ENCODE measurements around the gene GRAMD1A.
"Not testable (repeated sequence)": the region's sequence is repeated elsewhere in the genome, so short reads cannot be mapped to it uniquely, and the experiment has no call there.

The GRAMD1A gene

GRCh38 chr19:34990578-34991192 lies 9.4 kb upstream of the GRAMD1A start:
- H3K36me3 ChIP-seq = no peaks in the 10 kb centered on the region
- H3K4me3 ChIP-seq (ENCODE audit: low read depth in 1 of 2, low read length in 1 of 2) = no peak overlapping the region
- H3K9me3 ChIP-seq = no peaks in the 10 kb centered on the region
- peaks cover 16 to 27% of the 10 kb centered on the region in 2 experiments for H3K4me1 ChIP-seq (ENCODE audit: control insufficient read depth in 1 of 2, insufficient read depth in 1 of 2, low read depth in 1 of 2, low read length in 1 of 2)
- no peak overlapping the region for H3K27ac ChIP-seq
- H3K27me3 ChIP-seq = no peaks in the 10 kb centered on the region
- TF ChIP-seq, protein P1, sequence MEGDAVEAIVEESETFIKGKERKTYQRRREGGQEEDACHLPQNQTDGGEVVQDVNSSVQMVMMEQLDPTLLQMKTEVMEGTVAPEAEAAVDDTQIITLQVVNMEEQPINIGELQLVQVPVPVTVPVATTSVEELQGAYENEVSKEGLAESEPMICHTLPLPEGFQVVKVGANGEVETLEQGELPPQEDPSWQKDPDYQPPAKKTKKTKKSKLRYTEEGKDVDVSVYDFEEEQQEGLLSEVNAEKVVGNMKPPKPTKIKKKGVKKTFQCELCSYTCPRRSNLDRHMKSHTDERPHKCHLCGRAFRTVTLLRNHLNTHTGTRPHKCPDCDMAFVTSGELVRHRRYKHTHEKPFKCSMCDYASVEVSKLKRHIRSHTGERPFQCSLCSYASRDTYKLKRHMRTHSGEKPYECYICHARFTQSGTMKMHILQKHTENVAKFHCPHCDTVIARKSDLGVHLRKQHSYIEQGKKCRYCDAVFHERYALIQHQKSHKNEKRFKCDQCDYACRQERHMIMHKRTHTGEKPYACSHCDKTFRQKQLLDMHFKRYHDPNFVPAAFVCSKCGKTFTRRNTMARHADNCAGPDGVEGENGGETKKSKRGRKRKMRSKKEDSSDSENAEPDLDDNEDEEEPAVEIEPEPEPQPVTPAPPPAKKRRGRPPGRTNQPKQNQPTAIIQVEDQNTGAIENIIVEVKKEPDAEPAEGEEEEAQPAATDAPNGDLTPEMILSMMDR (IDR thresholded peaks at IDR 0.05) = no peak

GRCh38 chr19:34991542-34992333 lies 8.4 kb upstream of the GRAMD1A start:
- H3K4me3 ChIP-seq (ENCODE audit: low read depth in 1 of 2, low read length in 1 of 2) = no peak overlapping the region
- no peaks in the 10 kb centered on the region for H3K9me3 ChIP-seq
- peaks cover 16 to 32% of the 10 kb centered on the region in 2 experiments for H3K4me1 ChIP-seq (ENCODE audit: control insufficient read depth in 1 of 2, insufficient read depth in 1 of 2, low read depth in 1 of 2, low read length in 1 of 2)
- no peaks in the 10 kb centered on the region for H3K27me3 ChIP-seq
- no peak overlapping the region for H3K27ac ChIP-seq
- TF ChIP-seq, protein P1 (IDR thresholded peaks at IDR 0.05) = no peak
- no peaks in the 10 kb centered on the region for H3K36me3 ChIP-seq

DNA sequence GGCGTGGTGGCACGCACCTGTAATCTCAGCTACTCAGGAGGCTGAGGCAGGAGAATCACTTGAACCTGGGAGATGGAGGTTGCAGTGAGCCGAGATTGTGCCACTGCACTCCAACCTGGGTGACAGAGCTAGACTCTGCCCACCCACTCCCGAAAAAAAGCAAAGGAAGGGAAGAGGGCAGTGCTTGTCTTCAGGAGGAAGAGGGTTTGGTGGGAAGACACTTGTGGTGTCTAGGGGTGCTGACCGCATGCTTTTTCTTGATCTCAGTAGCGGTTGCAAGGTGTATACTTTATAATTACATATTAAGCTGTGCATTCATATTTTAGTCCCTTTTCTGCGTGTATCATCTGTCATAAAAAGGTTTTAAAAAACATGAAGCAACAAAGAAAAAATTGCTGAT lies 7.5 kb upstream of the GRAMD1A start:
- not testable (repeated sequence) for H3K9me3 ChIP-seq; H3K4me3 ChIP-seq (ENCODE audit: low read depth in 1 of 2, low read length in 1 of 2); H3K27me3 ChIP-seq; H3K27ac ChIP-seq; H3K36me3 ChIP-seq
- H3K4me1 ChIP-seq (ENCODE audit: control insufficient read depth in 1 of 2, insufficient read depth in 1 of 2, low read depth in 1 of 2, low read length in 1 of 2) = peaks cover 25 to 40% of the 10 kb centered on the region in 2 experiments

DNA sequence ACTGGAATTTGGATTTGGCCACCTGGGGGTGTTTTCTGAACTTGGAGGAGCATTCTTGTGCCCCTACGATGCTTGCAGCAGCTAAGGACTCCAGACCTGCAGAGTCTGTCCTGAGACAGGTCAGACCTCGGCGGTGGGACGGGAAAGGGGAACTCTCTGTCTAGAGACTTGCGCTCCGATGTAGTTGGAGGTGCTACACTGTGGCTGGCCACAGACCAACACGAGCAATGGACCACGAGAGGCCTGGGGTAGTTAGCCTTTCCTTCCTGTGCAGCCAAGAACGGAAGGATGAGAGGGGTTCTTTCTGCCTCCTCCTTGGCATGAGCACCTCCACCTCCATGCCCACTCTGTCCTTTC lies 5.9 kb upstream of the GRAMD1A start:
- Histone ChIP-seq H3K4me1 (ENCODE audit: control insufficient read depth in 1 of 2, insufficient read depth in 1 of 2, low read depth in 1 of 2, low read length in 1 of 2) (peaks cover 41 to 57% of the 10 kb centered on the region in 2 experiments), H3K27me3 (no peaks in the 10 kb centered on the region), H3K36me3 (no peaks in the 10 kb centered on the region), H3K9me3 (no peaks in the 10 kb centered on the region), H3K27ac (peak overlapping the region; percentile 35), H3K4me3 (ENCODE audit: low read depth in 1 of 2, low read length in 1 of 2) (no peak overlapping the region)
- TF ChIP-seq, protein P1 (IDR thresholded peaks at IDR 0.05) = no peak

DNA sequence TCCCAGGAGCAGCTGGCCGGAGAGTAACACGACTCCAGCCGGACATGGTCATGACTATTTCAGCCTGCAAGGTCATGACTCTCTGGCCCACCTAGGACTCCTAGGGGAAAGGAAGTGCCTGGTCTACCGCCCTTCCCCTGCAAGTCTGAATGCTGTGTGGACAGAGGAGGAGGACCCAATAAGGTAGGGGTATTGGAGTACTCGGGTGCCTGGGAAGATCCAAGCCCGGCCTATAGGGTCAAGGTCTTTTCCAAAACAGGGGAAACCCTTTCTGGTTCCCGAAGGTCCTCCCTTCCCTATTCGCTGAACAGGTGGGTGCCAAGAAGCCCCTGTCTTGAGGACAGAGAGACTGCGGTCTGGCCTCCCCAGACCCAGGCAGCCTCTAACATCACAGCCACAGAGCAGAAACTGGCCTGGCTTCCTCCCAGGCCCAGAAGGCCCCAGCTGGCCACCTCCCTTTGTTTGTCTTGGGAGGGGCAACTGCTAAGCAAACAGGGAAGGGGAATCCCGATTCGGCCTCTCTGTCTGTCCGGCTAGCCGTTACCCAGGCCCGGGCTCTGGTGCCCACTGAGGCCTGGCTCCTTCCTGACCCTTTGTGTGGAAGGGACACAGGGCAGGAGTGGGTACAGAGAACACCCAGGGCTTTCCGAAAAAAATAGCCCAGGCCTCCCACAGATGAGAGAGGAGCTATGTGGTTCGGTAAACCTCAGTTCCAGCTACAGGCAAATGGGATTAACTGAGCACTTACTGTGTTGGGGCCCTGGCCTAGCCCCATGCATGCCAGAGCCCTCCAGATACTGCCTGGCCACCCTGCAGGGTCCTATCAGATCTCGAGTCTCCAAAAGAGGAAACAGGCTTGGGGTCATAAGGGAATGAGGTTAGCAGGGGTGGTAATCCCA lies 5.2 kb upstream of the GRAMD1A start:
- TF ChIP-seq, protein P1 (IDR thresholded peaks at IDR 0.05) = no peak
- Histone ChIP-seq H3K9me3 (no peaks in the 10 kb centered on the region), H3K27ac (peak overlapping the region; percentile 35), H3K4me1 (ENCODE audit: control insufficient read depth in 1 of 2, insufficient read depth in 1 of 2, low read depth in 1 of 2, low read length in 1 of 2) (peaks cover 47 to 61% of the 10 kb centered on the region in 2 experiments), H3K4me3 (ENCODE audit: low read depth in 1 of 2, low read length in 1 of 2) (no peak overlapping the region), H3K27me3 (no peaks in the 10 kb centered on the region), H3K36me3 (no peaks in the 10 kb centered on the region)
